K562 (cell line): ENCODE data around the gene PLXDC2. TPM values are rescaled to one million over a fixed set of nuclear protein-coding genes. Genes with fewer than 3 reads are reported as not detected.

Experiments used
- CHCHD3 ChIP-seq: fragments of 250-450 bp; sonication (Bioruptor Pico); IDR thresholded peaks from 2 replicates; pipeline ENCODE4 v2.1.2; 2022; ENCODE audit warnings: mild to moderate bottlenecking
- EHMT2 ChIP-seq: fragments of 450-650 bp; IDR thresholded peaks from 2 replicates; pipeline ENCODE4 v1.6.1; 2018; ENCODE audit warnings: antibody characterized with exemption
- FOXO4 ChIP-seq: fragments of 450-650 bp; formaldehyde crosslinking; IDR thresholded peaks from 2 replicates; pipeline ENCODE4 v1.4.0; 2020; ENCODE audit warnings: mild to moderate bottlenecking, moderate library complexity
- PCBP2 ChIP-seq: fragments of 200-400 bp; formaldehyde crosslinking; IDR thresholded peaks from 2 replicates; pipeline ENCODE4 v1.6.1; 2018; ENCODE audit warnings: low read length, low read depth, mild to moderate bottlenecking, moderate library complexity; ENCODE audit not compliant: poor library complexity, severe bottlenecking
- ZBTB11 ChIP-seq, 3 experiments: fragments of 200-800 bp in 1 of 3; fragments of 250-450 bp in 1 of 3; fragments of 450-650 bp in 1 of 3; sonication (Bioruptor Pico) in 1 of 3; sonication (Bioruptor generic) in 1 of 3; formaldehyde crosslinking in 1 of 3; IDR thresholded peaks; 2 replicates each; pipeline versions ENCODE4 v1.6.1 to v1.8.0; 2016 to 2022; ENCODE audit warnings: mild to moderate bottlenecking in 2 of 3, missing genetic modification characterization in 2 of 3, missing compliant biosample characterization in 1 of 3, moderate library complexity in 1 of 3
- ZNF277 ChIP-seq: fragments of 250-450 bp; sonication (Bioruptor Pico); IDR thresholded peaks from 2 replicates; pipeline ENCODE4 v1.8.0; 2022; ENCODE audit warnings: inconsistent platforms, mild to moderate bottlenecking, moderate library complexity, borderline replicate concordance
- polyA plus RNA-seq, 8 experiments: library from polyadenylated mRNA; depleted of rRNA in 4 of 8; stranded (reverse) in 5 of 8; unstranded in 3 of 8; fragments of >200 nt; fragmentation: Nextera tagmentation in 2 of 8; fragmentation: Illumina TruSeq in 1 of 8; extraction: Ambion mirVana in 2 of 8; extraction: Trizol in 1 of 8; gene quantifications; 2 replicates each; pipeline versions ENCODE4 v1.2.1 to v1.2.3, GENCODE V29; 2011 to 2014; ENCODE audit warnings: inconsistent platforms in 1 of 8, missing spikeins in 1 of 8
- total RNA-seq, 7 experiments: library from RNA; depleted of rRNA in 6 of 7; stranded (reverse); fragments of >200 nt in 6 of 7; fragmentation: Illumina TruSeq in 2 of 7; extraction: Trizol in 2 of 7; gene quantifications; 2 replicates each; pipeline versions ENCODE4 v1.2.1 to v1.2.3, GENCODE V29; 2011 to 2021; ENCODE audit warnings: low replicate concordance in 1 of 7

Gene PLXDC2
- total and polyA plus RNA-seq, 9 of the 15 experiments (the other 6 are each of a cell fraction or from before 2014, with no cell fraction given): 0.01 to 0.33 (median 0.10) TPM; not detected in 3

- TF ChIP-seq ZBTB11 (CRISPR knock-in tag; IDR thresholded peaks at IDR 0.05) (no peak), CHCHD3 (CRISPR knock-in tag) (no peak), PCBP2 (no peak), EHMT2 (no peak), ZNF277 (no peak), FOXO4 (CRISPR knock-in tag) (no peak)
Measured at GRCh38 chr10:20175719-20176118, 359.5 kb downstream of the PLXDC2 start (continued).
